Endothelial cell of umbilical vein (primary cell): Measurements from ENCODE around the gene GNA12. TPM values are rescaled to one million over a fixed set of nuclear protein-coding genes. Genes with fewer than 3 reads are reported as not detected.

Experiments used
- BruUV-seq: library from RNA; stranded (reverse); fragments of 400-500 nt; replicated peaks from 2 replicates; lab custom pipeline; 2021; lab: Mats Ljungman, UMichigan
- CTCF ChIA-PET: fragments of 300-600, 350-600 bp; sonication (Branson Sonifier 250); formaldehyde crosslinking; loops from one replicate; lab custom pipeline; 2021; ENCODE audit warnings: antibody characterized with exemption, inconsistent platforms; lab: Charles Lee
- POLR2A ChIA-PET: fragments of 300-600, 350-600 bp; sonication (Branson Sonifier 250); formaldehyde crosslinking; loops from one replicate; lab custom pipeline; 2021; ENCODE audit warnings: antibody characterized with exemption, inconsistent platforms; lab: Charles Lee
- DNase-seq: peaks from one replicate; pipeline ENCODE4 v3.0.0-alpha.2; 2011; ENCODE audit warnings: low read depth, low spot score
- FAIRE-seq: peaks from 2 replicates; lab custom pipeline; 2011; peaks lifted over from hg19 to GRCh38; lab: Jason Lieb, UNC
- H2AFZ ChIP-seq: 2 replicates; pipeline ENCODE4 v1.6.0; 2012; ENCODE audit warnings: low read depth, low read length, control low read depth, inconsistent platforms
- H3K27ac ChIP-seq: 2 replicates; pipeline ENCODE4 v1.5.1; 2011; ENCODE audit warnings: low read depth, mild to moderate bottlenecking, control low read depth, low read length, moderate library complexity; ENCODE audit not compliant: insufficient read depth
- H3K27me3 ChIP-seq, 2 experiments: 2 replicates each; pipeline versions ENCODE4 v1.6.0 to v1.6.1; 2011; ENCODE audit warnings: low read length in 2 of 2, mixed read lengths in 1 of 2; ENCODE audit not compliant: control insufficient read depth in 2 of 2, insufficient read depth in 2 of 2
- H3K36me3 ChIP-seq, 2 experiments: 2 replicates in 1 of 2; 3 replicates in 1 of 2; pipeline ENCODE4 v1.5.1; 2011; ENCODE audit warnings: low read length in 2 of 2, mild to moderate bottlenecking in 1 of 2, moderate library complexity in 1 of 2; ENCODE audit not compliant: control insufficient read depth in 2 of 2, insufficient read depth in 2 of 2; ENCODE audit errors: extremely low read depth in 1 of 2
- H3K4me1 ChIP-seq: 3 replicates; pipeline ENCODE4 v1.5.1; 2011; ENCODE audit warnings: mild to moderate bottlenecking, low read length; ENCODE audit not compliant: control insufficient read depth, insufficient read depth; ENCODE audit errors: extremely low read depth
- H3K4me2 ChIP-seq: 2 replicates; pipeline ENCODE4 v1.6.1; 2011; ENCODE audit warnings: low read length, control low read depth, mixed read lengths; ENCODE audit not compliant: insufficient read depth
- H3K4me3 ChIP-seq, 3 experiments: fragments of 200-600 bp in 1 of 3; sonication (generic), shearing (Covaris generic) in 1 of 3; replicated peaks in 1 of 3; 2 replicates each; pipeline ENCODE4 v1.5.1; 2011 to 2016; ENCODE audit warnings: control low read depth in 3 of 3, low read length in 3 of 3, mild to moderate bottlenecking in 2 of 3, inconsistent platforms in 1 of 3, low read depth in 1 of 3, moderate library complexity in 1 of 3; ENCODE audit not compliant: insufficient read depth in 1 of 3
- H3K79me2 ChIP-seq: 2 replicates; pipeline ENCODE4 v1.6.0; 2012; ENCODE audit warnings: low read length, inconsistent platforms; ENCODE audit not compliant: control insufficient read depth, insufficient read depth
- H3K9ac ChIP-seq: replicated peaks from 2 replicates; pipeline ENCODE3; 2011; ENCODE audit warnings: low read length, control low read depth; ENCODE audit not compliant: insufficient read depth; ENCODE audit errors: extremely low read depth
- H3K9me1 ChIP-seq: replicated peaks from 3 replicates; pipeline ENCODE4 v1.6.0; 2011; ENCODE audit warnings: mild to moderate bottlenecking, low read length; ENCODE audit not compliant: control insufficient read depth, insufficient read depth; ENCODE audit errors: extremely low read depth
- H3K9me3 ChIP-seq: replicated peaks from 2 replicates; pipeline ENCODE4 v1.5.1; 2012; ENCODE audit warnings: low read length, inconsistent platforms; ENCODE audit not compliant: control insufficient read depth, insufficient read depth
- H4K20me1 ChIP-seq: replicated peaks from 2 replicates; pipeline ENCODE3; 2011; ENCODE audit warnings: mild to moderate bottlenecking, low read length; ENCODE audit not compliant: control insufficient read depth, insufficient read depth; ENCODE audit errors: extremely low read depth
- EZH2 ChIP-seq: IDR thresholded peaks from 2 replicates; pipeline ENCODE4 v1.6.1; 2012; ENCODE audit warnings: borderline replicate concordance, low read depth, mild to moderate bottlenecking, moderate library complexity, low read length, inconsistent platforms; ENCODE audit not compliant: severe bottlenecking
- FOS ChIP-seq: IDR thresholded peaks from 2 replicates; pipeline ENCODE4 v1.6.1; 2011; ENCODE audit warnings: mild to moderate bottlenecking, low read length, moderate library complexity, borderline replicate concordance; ENCODE audit not compliant: insufficient read depth
- GATA2 ChIP-seq: IDR thresholded peaks from 2 replicates; pipeline ENCODE4 v1.7.0; 2011; ENCODE audit warnings: low read depth, mild to moderate bottlenecking, moderate library complexity, mixed read lengths, low read length; ENCODE audit not compliant: insufficient read length, insufficient read depth
- JUN ChIP-seq: IDR thresholded peaks from 2 replicates; pipeline ENCODE4 v1.6.1; 2011; ENCODE audit warnings: borderline replicate concordance, low read depth; ENCODE audit not compliant: insufficient read length, insufficient read depth
- MAX ChIP-seq: IDR thresholded peaks from 2 replicates; pipeline ENCODE4 v1.6.1; 2011; ENCODE audit not compliant: insufficient read depth, insufficient read length
- MYC ChIP-seq: IDR thresholded peaks from one replicate; pipeline ENCODE4 v1.6.1; 2011; ENCODE audit warnings: mild to moderate bottlenecking, low read depth, low read length
- POLR2A ChIP-seq: IDR thresholded peaks from 2 replicates; pipeline ENCODE4 v1.6.1; 2012; ENCODE audit warnings: low read depth, mild to moderate bottlenecking, control low read depth, low read length
- POLR2AphosphoS5 ChIP-seq: IDR thresholded peaks from 2 replicates; pipeline ENCODE4 v1.6.1; 2012; ENCODE audit warnings: low read depth, mild to moderate bottlenecking, control low read depth, low read length, moderate library complexity; ENCODE audit not compliant: insufficient read depth
- dilution Hi-C: fragments of 300-500 bp; cut with MboI; formaldehyde crosslinking; loops from one replicate; pipeline ENCODE4 v1.15.0; 2019; ENCODE audit warnings: low sequenced_read_pairs; ENCODE audit not compliant: extremely low pct_ligation_motif_present
- intact Hi-C: fragments of 100-400 bp; cut with micrococcal nuclease; formaldehyde crosslinking; loops from one replicate; pipeline ENCODE4 v1.10.0; 2022
- polyA plus RNA-seq, 4 experiments: library from polyadenylated mRNA; depleted of rRNA in 3 of 4; stranded (reverse) in 3 of 4; unstranded in 1 of 4; fragments of >200 nt; gene quantifications; 2 replicates each; pipeline versions ENCODE4 v1.2.1 to v1.2.3, GENCODE V29; 2011 to 2012; ENCODE audit warnings: missing spikeins in 1 of 4
- total RNA-seq: library from RNA; stranded (reverse); gene quantifications from 2 replicates; pipeline ENCODE4 v1.2.3, GENCODE V29; 2021
- TF ChIP-seq, protein P1 (sequence below), 2 donors: IDR thresholded peaks; 1 replicate in 1 of 2; 2 replicates in 1 of 2; pipeline ENCODE4 v1.5.1; 2011; ENCODE audit warnings: low read length in 2 of 2, mild to moderate bottlenecking in 2 of 2, moderate library complexity in 2 of 2, control low read depth in 1 of 2, inconsistent platforms in 1 of 2, low read depth in 1 of 2; ENCODE audit not compliant: insufficient read depth in 1 of 2; ENCODE audit errors: extremely low read depth in 1 of 2

The GNA12 gene
- total and polyA plus RNA-seq, 2 donors (not counting 3 experiments of a cell fraction or from before 2014, with no cell fraction given) = 63.0 to 75.1 TPM

DNA sequence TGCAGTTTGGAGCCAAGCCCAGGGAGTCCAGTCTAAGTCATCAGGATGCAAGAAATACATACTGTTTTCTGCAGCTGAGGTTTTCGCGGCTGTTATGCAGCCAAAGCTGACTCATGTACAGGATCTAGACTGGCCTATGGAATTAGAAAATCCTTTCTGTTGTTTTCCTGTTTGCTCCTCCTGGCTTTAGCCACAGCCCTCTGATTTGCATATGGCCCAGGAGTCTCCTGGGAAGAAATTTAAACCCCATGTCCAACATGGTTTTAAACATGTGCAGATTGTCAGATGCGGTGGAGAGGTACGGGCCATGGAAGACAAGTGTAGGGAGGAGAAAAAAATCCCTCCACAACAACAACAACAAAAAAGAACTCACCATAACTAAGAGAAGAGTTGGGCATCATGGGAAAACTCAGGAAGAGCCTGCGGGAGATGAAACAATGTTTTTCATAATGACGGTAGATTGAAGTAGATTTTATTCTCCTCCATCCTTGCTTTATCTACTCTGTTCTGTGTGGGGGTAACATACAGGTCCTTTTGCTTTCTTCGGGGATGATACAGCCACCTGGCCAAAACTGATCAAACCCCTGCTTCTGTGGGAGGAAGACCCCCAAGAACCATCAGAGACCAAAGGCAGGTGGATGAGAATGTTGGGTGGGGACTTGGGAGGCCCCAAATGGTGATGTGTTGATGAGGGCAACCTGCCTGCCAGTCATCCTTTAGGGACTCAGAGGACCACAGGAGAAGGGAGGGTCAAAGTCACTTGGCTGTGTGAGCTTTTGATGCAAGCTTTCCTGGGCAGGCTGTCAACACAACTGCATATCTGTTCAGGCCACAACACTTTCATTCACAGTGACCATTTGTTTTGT lies 29.8 kb upstream of the GNA12 start:
- no peaks in the 10 kb centered on the region for H3K27me3 ChIP-seq
- CTCF ChIA-PET = interaction anchor here (3.5 kb wide), 1 partner anchor 9 kb away, joined by 20 read pairs; no protein-coding TSS in a partner anchor
- H3K79me2 ChIP-seq = no peaks in the 10 kb centered on the region
- TF ChIP-seq POLR2AphosphoS5 (peak; percentile 100), FOS (peak; percentile 80), MYC (no peak), GATA2 (peak; percentile 18), JUN (no peak), EZH2 (no peak), POLR2A (peak; percentile 100), MAX (no peak)
- TF ChIP-seq, protein P1, sequence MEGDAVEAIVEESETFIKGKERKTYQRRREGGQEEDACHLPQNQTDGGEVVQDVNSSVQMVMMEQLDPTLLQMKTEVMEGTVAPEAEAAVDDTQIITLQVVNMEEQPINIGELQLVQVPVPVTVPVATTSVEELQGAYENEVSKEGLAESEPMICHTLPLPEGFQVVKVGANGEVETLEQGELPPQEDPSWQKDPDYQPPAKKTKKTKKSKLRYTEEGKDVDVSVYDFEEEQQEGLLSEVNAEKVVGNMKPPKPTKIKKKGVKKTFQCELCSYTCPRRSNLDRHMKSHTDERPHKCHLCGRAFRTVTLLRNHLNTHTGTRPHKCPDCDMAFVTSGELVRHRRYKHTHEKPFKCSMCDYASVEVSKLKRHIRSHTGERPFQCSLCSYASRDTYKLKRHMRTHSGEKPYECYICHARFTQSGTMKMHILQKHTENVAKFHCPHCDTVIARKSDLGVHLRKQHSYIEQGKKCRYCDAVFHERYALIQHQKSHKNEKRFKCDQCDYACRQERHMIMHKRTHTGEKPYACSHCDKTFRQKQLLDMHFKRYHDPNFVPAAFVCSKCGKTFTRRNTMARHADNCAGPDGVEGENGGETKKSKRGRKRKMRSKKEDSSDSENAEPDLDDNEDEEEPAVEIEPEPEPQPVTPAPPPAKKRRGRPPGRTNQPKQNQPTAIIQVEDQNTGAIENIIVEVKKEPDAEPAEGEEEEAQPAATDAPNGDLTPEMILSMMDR (IDR thresholded peaks at IDR 0.05; ENCODE audit: extremely low read depth in 1 of 2, insufficient read depth in 1 of 2, low read depth in 1 of 2, low read length in 2 of 2) = no peak
- no peak overlapping the region for H3K4me3 ChIP-seq
- POLR2A ChIA-PET = interaction anchor here (0.6 to 1.0 kb wide), 2 partner anchors 10 to 332 kb away, joined by 3 to 4 read pairs; no protein-coding TSS in a partner anchor
- TSS peak; percentile 100 for BruUV-seq
- no peaks in the 10 kb centered on the region for H3K9me1 ChIP-seq
- intact Hi-C loops (loop anchor here (1.0 kb wide), 2 partner anchors 11 to 30 kb away; partner anchors contain the start of gene GNA12), dilution Hi-C loops (no loop called here)
- peaks cover 18% of the 10 kb centered on the region for H3K4me1 ChIP-seq
- no peaks in the 10 kb centered on the region for H4K20me1 ChIP-seq
- H3K4me2 ChIP-seq = no peak overlapping the region
- DNase-seq (peak; percentile 91), FAIRE-seq (peak; percentile 97)
- H2AFZ ChIP-seq = no peak overlapping the region
- H3K9me3 ChIP-seq = no peaks in the 10 kb centered on the region
- peak overlapping the region; percentile 99 for H3K27ac ChIP-seq
- no peaks in the 10 kb centered on the region for H3K36me3 ChIP-seq
- peak overlapping the region; percentile 94 for H3K9ac ChIP-seq
